H1 (cell line): ENCODE data around the gene FBXL12. TPM values are rescaled to one million over a fixed set of nuclear protein-coding genes. Genes with fewer than 3 reads are reported as not detected.

Experiments used
- CHD7 ChIP-seq: fragments of 300-600 bp; sonication (generic); IDR thresholded peaks from 2 replicates; pipeline ENCODE4 v1.7.1; 2012; ENCODE audit warnings: low read length, moderate library complexity, mild to moderate bottlenecking, inconsistent platforms; ENCODE audit not compliant: insufficient replicate concordance
- MAX ChIP-seq: IDR thresholded peaks from 2 replicates; pipeline ENCODE4 v1.6.1; 2012; ENCODE audit warnings: inconsistent platforms
- polyA plus RNA-seq, 7 experiments: library from polyadenylated mRNA; depleted of rRNA in 3 of 7; stranded (reverse) in 5 of 7; unstranded in 2 of 7; fragments of >200 nt in 5 of 7; fragments of 200-250 nt in 2 of 7; gene quantifications; 1 replicate in 5 of 7; 2 replicates in 1 of 7; 4 replicates in 1 of 7; pipeline versions ENCODE4 v1.2.1 to v1.2.3, GENCODE V29; 2011 to 2013; ENCODE audit warnings: missing spikeins in 2 of 7, mixed read lengths in 2 of 7
- total RNA-seq: library from RNA; stranded (reverse); fragmentation: NEBNext Ultra II Directional; extraction: Animal tissue kit (Norgen Biotek cat#: 25700); gene quantifications from 2 replicates; pipeline ENCODE4 v1.2.1, GENCODE V29; 2021

FBXL12 gene
- total and polyA plus RNA-seq, 2 of the 8 experiments (the other 6 are each of a cell fraction or from before 2014, with no cell fraction given) = 24.6 to 62.3 TPM

GRCh38 chr19:9847087-9847671, 28.3 kb upstream of the FBXL12 start (continued):
- 0 out of 2 replicates have a peak, but pooled peaks have one; percentile 7 for TF ChIP-seq MAX
- no peak for TF ChIP-seq CHD7
